HEK293 (cell line): ENCODE data around the gene GIMAP5.

ENCODE experiments used
- CTCF ChIA-PET: fragments of 350-600 bp; formaldehyde crosslinking; extraction: SDS; loops from one replicate; lab custom pipeline; 2021; ENCODE audit warnings: antibody characterized with exemption; lab: Yijun Ruan, JAX
- POLR2A ChIA-PET: fragments of 300-600 bp; formaldehyde crosslinking; extraction: SDS; loops from one replicate; lab custom pipeline; 2020; ENCODE audit warnings: antibody characterized with exemption, inconsistent platforms; lab: Yijun Ruan, JAX
- H3K27ac ChIP-seq: fragments of 200-500 bp; sonication (Bioruptor generic); 2 replicates; pipeline ENCODE4 v1.5.1; 2014; ENCODE audit warnings: low read depth, low read length, control low read depth, inconsistent platforms; ENCODE audit errors: extremely low read depth
- H3K36me3 ChIP-seq, 2 experiments: fragments of 200-500 bp in 1 of 2; sonication (Bioruptor generic) in 1 of 2; 1 replicate in 1 of 2; 2 replicates in 1 of 2; pipeline ENCODE4 v1.5.1; 2014 to 2017; ENCODE audit warnings: inconsistent platforms in 2 of 2, low read length in 2 of 2; ENCODE audit not compliant: control insufficient read depth in 2 of 2, insufficient read depth in 1 of 2
- H3K4me1 ChIP-seq: fragments of 200-500 bp; sonication (Bioruptor generic); 2 replicates; pipeline ENCODE4 v1.5.1; 2014; ENCODE audit warnings: mild to moderate bottlenecking, low read length, inconsistent platforms; ENCODE audit not compliant: control insufficient read depth, insufficient read depth
- H3K4me3 ChIP-seq: 2 replicates; pipeline ENCODE4 v1.5.1; 2011; ENCODE audit warnings: low read depth, mild to moderate bottlenecking, control low read depth, low read length, moderate library complexity
- H3K9me3 ChIP-seq: fragments of 200-500 bp; sonication (Bioruptor generic); 2 replicates; pipeline ENCODE4 v1.5.1; 2014; ENCODE audit warnings: low read depth, low read length, inconsistent platforms; ENCODE audit not compliant: control insufficient read depth, insufficient read depth
- HIC1 ChIP-seq: fragments of 450-650 bp; formaldehyde crosslinking; IDR thresholded peaks from 2 replicates; pipeline ENCODE4 v1.5.1; 2016; ENCODE audit warnings: missing biosample characterization, missing genetic modification characterization
- IKZF3 ChIP-seq: fragments of 450-650 bp; IDR thresholded peaks from 2 replicates; pipeline ENCODE4 v1.5.0; 2018; ENCODE audit warnings: missing biosample characterization, mild to moderate bottlenecking, missing genetic modification characterization, moderate library complexity
- KLF9 ChIP-seq: fragments of 450-650 bp; formaldehyde crosslinking; IDR thresholded peaks from 2 replicates; pipeline ENCODE4 v1.5.1; 2016; ENCODE audit warnings: missing biosample characterization, missing genetic modification characterization, low read depth
- SP3 ChIP-seq: fragments of 450-650 bp; formaldehyde crosslinking; IDR thresholded peaks from 2 replicates; pipeline ENCODE4 v1.5.1; 2016; ENCODE audit warnings: missing biosample characterization, missing genetic modification characterization
- ZEB2 ChIP-seq: fragments of 450-650 bp; formaldehyde crosslinking; IDR thresholded peaks from 2 replicates; pipeline ENCODE4 v1.5.1; 2016; ENCODE audit warnings: missing biosample characterization, missing genetic modification characterization
- ZFHX2 ChIP-seq: fragments of 450-650 bp; formaldehyde crosslinking; conservative IDR thresholded peaks from 2 replicates; pipeline ENCODE4 v1.5.1; 2016; ENCODE audit warnings: missing biosample characterization, missing genetic modification characterization
- ZFP3 ChIP-seq: fragments of 450-650 bp; formaldehyde crosslinking; IDR thresholded peaks from 2 replicates; pipeline ENCODE4 v1.5.1; 2016; ENCODE audit warnings: low read depth, missing biosample characterization, missing genetic modification characterization
- ZFP41 ChIP-seq: fragments of 450-650 bp; formaldehyde crosslinking; IDR thresholded peaks from 2 replicates; pipeline ENCODE4 v1.5.1; 2016; ENCODE audit warnings: missing biosample characterization, missing genetic modification characterization, borderline replicate concordance
- ZNF112 ChIP-seq: fragments of 450-650 bp; formaldehyde crosslinking; IDR thresholded peaks from 2 replicates; pipeline ENCODE4 v1.5.0; 2017; ENCODE audit warnings: missing biosample characterization, missing genetic modification characterization
- ZNF169 ChIP-seq: fragments of 450-650 bp; formaldehyde crosslinking; IDR thresholded peaks from 2 replicates; pipeline ENCODE4 v1.5.1; 2016; ENCODE audit warnings: missing biosample characterization, missing genetic modification characterization
- ZNF174 ChIP-seq: fragments of 450-650 bp; formaldehyde crosslinking; IDR thresholded peaks from 2 replicates; pipeline ENCODE4 v1.5.0; 2017; ENCODE audit warnings: missing biosample characterization, mild to moderate bottlenecking, missing genetic modification characterization
- ZNF24 ChIP-seq: fragments of 450-650 bp; formaldehyde crosslinking; IDR thresholded peaks from 2 replicates; pipeline ENCODE4 v1.5.1; 2016; ENCODE audit warnings: missing biosample characterization, missing genetic modification characterization
- ZNF391 ChIP-seq: fragments of 450-650 bp; formaldehyde crosslinking; IDR thresholded peaks from 2 replicates; pipeline ENCODE4 v1.5.1; 2016; ENCODE audit warnings: low read depth, missing biosample characterization, missing genetic modification characterization, borderline replicate concordance
- ZNF48 ChIP-seq: fragments of 450-650 bp; formaldehyde crosslinking; IDR thresholded peaks from 2 replicates; pipeline ENCODE4 v1.5.1; 2016; ENCODE audit warnings: missing biosample characterization, missing genetic modification characterization
- ZNF510 ChIP-seq: fragments of 450-650 bp; formaldehyde crosslinking; IDR thresholded peaks from 2 replicates; pipeline ENCODE4 v1.5.1; 2018; ENCODE audit warnings: mild to moderate bottlenecking, missing genetic modification characterization, missing biosample characterization; ENCODE audit not compliant: insufficient replicate concordance
- ZNF548 ChIP-seq: fragments of 450-650 bp; formaldehyde crosslinking; IDR thresholded peaks from 2 replicates; pipeline ENCODE4 v1.5.1; 2016; ENCODE audit warnings: missing biosample characterization, missing genetic modification characterization
- ZNF558 ChIP-seq: fragments of 450-650 bp; formaldehyde crosslinking; IDR thresholded peaks from 2 replicates; pipeline ENCODE4 v1.5.1; 2016; ENCODE audit warnings: missing biosample characterization, missing genetic modification characterization
- ZNF560 ChIP-seq: fragments of 450-650 bp; formaldehyde crosslinking; IDR thresholded peaks from 2 replicates; pipeline ENCODE4 v1.5.1; 2017; ENCODE audit warnings: missing biosample characterization, missing genetic modification characterization, borderline replicate concordance
- ZNF776 ChIP-seq: fragments of 450-650 bp; formaldehyde crosslinking; IDR thresholded peaks from 2 replicates; pipeline ENCODE4 v1.5.0; 2017; ENCODE audit warnings: missing biosample characterization, missing genetic modification characterization, borderline replicate concordance
- ZXDB ChIP-seq: fragments of 450-650 bp; formaldehyde crosslinking; IDR thresholded peaks from 2 replicates; pipeline ENCODE4 v1.5.1; 2016; ENCODE audit warnings: missing biosample characterization, missing genetic modification characterization
- TF ChIP-seq, protein P1 (sequence below): fragments of 450-650 bp; formaldehyde crosslinking; IDR thresholded peaks from 2 replicates; pipeline ENCODE4; 2016; ENCODE audit warnings: missing biosample characterization, missing genetic modification characterization
- TF ChIP-seq, protein P2 (sequence below): fragments of 450-650 bp; formaldehyde crosslinking; conservative IDR thresholded peaks from 2 replicates; pipeline ENCODE4 v1.5.1; 2016; ENCODE audit warnings: low read depth, missing biosample characterization, missing genetic modification characterization

The GIMAP5 gene

GRCh38 chr7:150716939-150717338 is 20.3 kb upstream of the GIMAP5 start:
- CTCF ChIA-PET = interaction anchor here (0.5 kb wide), 1 partner anchor 118 kb away, joined by 3 read pairs; no protein-coding TSS in a partner anchor

GRCh38 chr7:150717814-150718420 is 19.3 kb upstream of the GIMAP5 start:
- H3K4me1 ChIP-seq = no peaks in the 10 kb centered on the region
- CTCF ChIA-PET = interaction anchor here (0.6 kb wide), 1 partner anchor 23 kb away, joined by 3 read pairs; no protein-coding TSS in a partner anchor
- H3K4me3 ChIP-seq = no peak overlapping the region
- no peaks in the 10 kb centered on the region for H3K9me3 ChIP-seq
- H3K27ac ChIP-seq = no peak overlapping the region
- POLR2A ChIA-PET = no interaction called here
- TF ChIP-seq, protein P1, sequence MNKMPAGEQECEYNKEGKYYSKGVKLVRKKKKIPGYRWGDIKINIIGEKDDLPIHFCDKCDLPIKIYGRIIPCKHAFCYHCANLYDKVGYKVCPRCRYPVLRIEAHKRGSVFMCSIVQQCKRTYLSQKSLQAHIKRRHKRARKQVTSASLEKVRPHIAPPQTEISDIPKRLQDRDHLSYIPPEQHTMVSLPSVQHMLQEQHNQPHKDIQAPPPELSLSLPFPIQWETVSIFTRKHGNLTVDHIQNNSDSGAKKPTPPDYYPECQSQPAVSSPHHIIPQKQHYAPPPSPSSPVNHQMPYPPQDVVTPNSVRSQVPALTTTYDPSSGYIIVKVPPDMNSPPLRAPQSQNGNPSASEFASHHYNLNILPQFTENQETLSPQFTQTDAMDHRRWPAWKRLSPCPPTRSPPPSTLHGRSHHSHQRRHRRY (tag by site-specific recombination) = no peak
- no peak for TF ChIP-seq ZNF776 (tag by site-specific recombination)
- TF ChIP-seq ZNF112 (tag by site-specific recombination) = no peak
- no peak for TF ChIP-seq ZFP3
- TF ChIP-seq KLF9 (tag by site-specific recombination) = no peak
- no peak for TF ChIP-seq ZXDB (tag by site-specific recombination)
- TF ChIP-seq IKZF3 = no peak
- TF ChIP-seq ZFHX2 (tag by site-specific recombination) = no peak
- no peak for TF ChIP-seq ZNF48 (tag by site-specific recombination)
- TF ChIP-seq ZNF510 (tag by site-specific recombination) = no peak
- no peak for TF ChIP-seq HIC1 (tag by site-specific recombination)
- no peak for TF ChIP-seq ZNF391 (tag by site-specific recombination)
- TF ChIP-seq ZNF169 (tag by site-specific recombination) = no peak
- no peak for TF ChIP-seq ZFP41 (tag by site-specific recombination)
- TF ChIP-seq ZNF560 (tag by site-specific recombination) = no peak
- no peak for TF ChIP-seq ZNF24
- TF ChIP-seq ZNF174 = no peak
- H3K36me3 ChIP-seq = no peaks in the 10 kb centered on the region

More at GRCh38 chr7:150716939-150717338, 20.3 kb upstream of the GIMAP5 start:
- Histone ChIP-seq H3K9me3 (no peaks in the 10 kb centered on the region), H3K4me1 (no peaks in the 10 kb centered on the region), H3K27ac (no peak overlapping the region), H3K4me3 (no peak overlapping the region), H3K36me3 (no peaks in the 10 kb centered on the region)
- no peak for TF ChIP-seq ZNF548 (tag by site-specific recombination)
- TF ChIP-seq ZNF558 (tag by site-specific recombination) = no peak
- TF ChIP-seq SP3 (tag by site-specific recombination) = no peak
- TF ChIP-seq, protein P2, sequence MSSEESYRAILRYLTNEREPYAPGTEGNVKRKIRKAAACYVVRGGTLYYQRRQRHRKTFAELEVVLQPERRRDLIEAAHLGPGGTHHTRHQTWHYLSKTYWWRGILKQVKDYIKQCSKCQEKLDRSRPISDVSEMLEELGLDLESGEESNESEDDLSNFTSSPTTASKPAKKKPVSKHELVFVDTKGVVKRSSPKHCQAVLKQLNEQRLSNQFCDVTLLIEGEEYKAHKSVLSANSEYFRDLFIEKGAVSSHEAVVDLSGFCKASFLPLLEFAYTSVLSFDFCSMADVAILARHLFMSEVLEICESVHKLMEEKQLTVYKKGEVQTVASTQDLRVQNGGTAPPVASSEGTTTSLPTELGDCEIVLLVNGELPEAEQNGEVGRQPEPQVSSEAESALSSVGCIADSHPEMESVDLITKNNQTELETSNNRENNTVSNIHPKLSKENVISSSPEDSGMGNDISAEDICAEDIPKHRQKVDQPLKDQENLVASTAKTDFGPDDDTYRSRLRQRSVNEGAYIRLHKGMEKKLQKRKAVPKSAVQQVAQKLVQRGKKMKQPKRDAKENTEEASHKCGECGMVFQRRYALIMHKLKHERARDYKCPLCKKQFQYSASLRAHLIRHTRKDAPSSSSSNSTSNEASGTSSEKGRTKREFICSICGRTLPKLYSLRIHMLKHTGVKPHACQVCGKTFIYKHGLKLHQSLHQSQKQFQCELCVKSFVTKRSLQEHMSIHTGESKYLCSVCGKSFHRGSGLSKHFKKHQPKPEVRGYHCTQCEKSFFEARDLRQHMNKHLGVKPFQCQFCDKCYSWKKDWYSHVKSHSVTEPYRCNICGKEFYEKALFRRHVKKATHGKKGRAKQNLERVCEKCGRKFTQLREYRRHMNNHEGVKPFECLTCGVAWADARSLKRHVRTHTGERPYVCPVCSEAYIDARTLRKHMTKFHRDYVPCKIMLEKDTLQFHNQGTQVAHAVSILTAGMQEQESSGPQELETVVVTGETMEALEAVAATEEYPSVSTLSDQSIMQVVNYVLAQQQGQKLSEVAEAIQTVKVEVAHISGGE (tag by site-specific recombination) = no peak
- no peak for TF ChIP-seq ZNF391 (tag by site-specific recombination)
- TF ChIP-seq ZEB2 (tag by site-specific recombination) = no peak
- POLR2A ChIA-PET = no interaction called here
